Hindlimb muscle (tissue), 1 donor: ENCODE measurements around the gene GLT6D1. TPM values are rescaled to one million over a fixed set of nuclear protein-coding genes. Genes with fewer than 3 reads are reported as not detected.

Source experiments
- DNase-seq: peaks from one replicate; pipeline ENCODE4 v3.0.0-alpha.2; 2013
- polyA plus RNA-seq: library from polyadenylated mRNA; unstranded; fragments of 120-200 nt; gene quantifications from one replicate; pipeline ENCODE4 v1.2.1, GENCODE V29; 2013; ENCODE audit not compliant: insufficient read length

GLT6D1 gene
- polyA plus RNA-seq, 1 donor, result not detected

GRCh38 chr9:135622415-135623020 is 16.8 kb downstream of the GLT6D1 start:
- no peak for DNase-seq

DNA sequence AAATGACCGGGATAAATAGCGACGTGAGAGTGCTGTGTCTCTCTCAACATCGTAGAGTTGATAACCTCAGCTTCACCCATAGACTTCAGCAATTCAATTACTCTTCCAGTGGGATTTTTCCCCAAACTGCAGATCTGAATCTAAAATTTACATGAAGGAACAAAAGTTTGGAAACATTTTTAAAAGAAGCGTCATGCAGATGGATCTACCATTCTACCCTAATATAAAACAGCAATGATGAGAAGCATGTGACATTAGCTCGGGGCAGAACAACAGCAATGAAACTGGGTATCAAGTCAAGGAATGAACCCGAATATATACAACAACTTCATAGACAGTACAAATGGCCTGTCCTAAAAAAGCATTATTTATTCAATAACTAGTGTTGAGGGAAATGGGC is 18.8 kb downstream of the GLT6D1 start:
- DNase-seq, result no peak

GRCh38 chr9:135619599-135619886 is 19.8 kb downstream of the GLT6D1 start:
- DNase-seq, result no peak

- no peak for DNase-seq
Observed at GRCh38 chr9:135618866-135619598, 20.3 kb downstream of the GLT6D1 start.

DNA sequence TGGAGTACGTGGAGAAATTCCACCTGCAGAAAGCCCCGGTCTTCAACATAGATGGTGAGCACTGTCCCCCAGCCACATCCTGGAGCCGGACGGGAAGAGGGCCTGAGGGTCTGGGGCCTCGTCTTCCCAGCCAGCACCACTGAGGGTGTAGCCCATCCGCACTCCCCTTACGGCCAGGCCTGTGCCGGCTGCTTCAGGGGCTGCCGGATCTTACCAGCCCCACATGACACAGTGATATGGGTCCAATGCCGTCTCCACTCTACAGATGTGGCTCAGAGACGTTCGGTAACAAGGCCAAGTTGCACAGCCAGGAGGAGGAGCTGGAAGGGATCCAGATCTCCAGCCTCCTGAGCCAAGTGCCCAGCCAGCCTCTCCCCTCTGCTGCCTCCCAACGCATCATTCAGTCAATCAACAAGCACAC is 21.3 kb downstream of the GLT6D1 start:
- no peak for DNase-seq

DNA sequence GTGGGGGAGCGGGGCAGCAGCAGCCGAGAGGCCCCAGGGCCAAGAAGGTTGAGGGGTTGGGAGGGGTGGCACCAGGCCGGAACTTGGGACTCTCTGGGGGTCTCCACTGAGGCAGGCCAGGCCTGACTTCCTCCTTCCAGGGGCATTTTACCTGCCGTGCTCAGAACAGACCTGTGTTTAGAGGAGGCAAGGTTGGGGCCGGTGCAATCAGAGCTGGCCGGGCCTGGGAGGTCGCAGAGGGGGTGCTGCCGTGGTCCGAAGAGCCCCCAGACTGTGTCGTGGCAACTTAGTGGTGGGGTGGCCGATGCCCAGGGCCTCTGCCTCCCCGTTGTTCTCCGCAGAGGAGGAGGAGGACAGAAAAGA is 21.8 kb downstream of the GLT6D1 start:
- DNase-seq, result no peak

GRCh38 chr9:135616619-135617537 is 22.5 kb downstream of the GLT6D1 start:
- DNase-seq, result no peak

DNA sequence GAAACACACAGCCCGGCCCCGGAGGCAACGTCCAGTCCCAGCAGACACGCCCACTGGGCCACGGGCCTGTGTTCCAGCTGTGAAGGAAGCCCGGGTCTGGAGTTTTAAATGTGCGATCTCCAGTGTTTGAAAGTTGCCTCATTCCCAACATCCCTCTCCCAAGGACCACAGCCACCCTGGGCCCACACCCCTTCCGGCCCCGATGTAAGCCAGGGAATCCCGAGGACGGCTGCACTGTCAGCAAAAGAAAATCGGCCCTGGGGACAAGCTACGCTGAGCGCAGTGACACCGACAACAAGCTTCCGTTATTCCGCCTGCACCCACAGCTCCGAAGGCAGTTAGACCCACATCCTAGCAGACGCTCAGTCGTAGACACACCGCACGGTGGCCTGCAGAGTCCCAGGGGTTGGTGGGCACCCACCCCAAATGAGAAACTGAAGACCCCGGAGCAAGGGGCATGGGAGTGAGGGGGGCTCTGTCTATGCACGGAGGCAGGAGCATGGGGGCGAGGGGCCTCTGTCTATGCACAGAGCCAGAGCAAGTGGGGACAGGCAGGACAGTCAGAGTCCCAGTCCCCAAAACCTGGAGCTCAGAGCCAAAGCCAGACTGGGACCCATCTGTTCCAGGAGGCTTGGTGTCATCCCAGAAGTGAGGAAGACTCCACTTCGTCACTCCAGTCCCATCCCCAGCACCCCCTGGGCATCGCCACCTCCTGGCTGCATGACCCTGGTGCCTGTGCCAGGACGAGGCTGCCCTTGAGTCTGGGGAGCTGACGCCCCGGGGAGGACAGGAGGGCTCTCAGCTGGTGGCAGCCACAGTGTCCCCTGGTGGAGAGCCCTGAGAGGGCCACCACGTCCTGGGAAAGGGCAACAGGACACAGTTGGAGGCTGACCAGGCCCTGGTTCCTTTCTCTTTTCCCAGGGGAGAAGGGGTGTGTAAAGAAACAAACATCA is 23.4 kb downstream of the GLT6D1 start:
- DNase-seq, result no peak

DNA sequence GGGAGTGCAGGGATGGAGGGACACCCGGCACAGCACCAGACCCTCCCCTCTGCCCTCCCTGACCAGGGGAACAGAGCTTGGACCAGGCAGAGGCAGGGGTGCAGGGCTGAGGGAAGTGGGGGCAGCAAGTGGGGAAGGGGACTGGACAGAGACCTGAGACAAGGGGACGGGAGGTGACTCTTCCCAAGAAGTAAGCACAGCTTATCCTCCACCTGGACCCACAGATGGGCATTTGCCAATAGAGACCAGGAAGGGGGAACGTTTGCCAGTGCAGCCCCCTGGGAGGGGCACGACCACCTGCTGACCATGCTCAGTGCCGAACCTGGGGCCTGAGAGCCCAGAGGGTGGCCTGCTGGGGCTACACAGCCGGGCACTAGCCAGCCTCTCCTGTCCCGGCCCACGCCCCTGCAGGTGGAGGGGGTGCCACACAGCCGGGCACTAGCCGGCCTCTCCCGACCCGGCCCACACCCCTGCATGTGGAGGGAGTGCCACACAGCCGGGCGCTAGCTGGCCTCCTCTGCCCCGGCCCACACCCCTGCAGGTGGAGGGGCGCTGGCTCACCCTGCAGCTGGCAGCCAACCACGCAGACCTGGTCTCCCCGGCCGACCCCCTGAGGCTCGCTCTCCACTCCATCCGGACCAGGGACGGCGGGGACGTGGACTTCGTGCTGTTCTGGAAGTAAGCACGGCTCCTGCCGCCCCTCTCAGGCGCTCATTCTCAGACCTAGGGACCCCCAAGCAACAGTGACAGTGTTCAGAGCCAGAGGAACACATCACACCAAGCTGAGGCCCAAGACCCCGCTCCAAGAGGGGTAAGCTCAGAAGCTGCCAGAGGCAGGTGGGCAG is 24.3 kb downstream of the GLT6D1 start:
- no peak for DNase-seq

- DNase-seq, result no peak
Observed at GRCh38 chr9:135613946-135614805, 25.2 kb downstream of the GLT6D1 start.

- DNase-seq, result no peak
Observed at GRCh38 chr9:135612981-135613910, 26.1 kb downstream of the GLT6D1 start.

- DNase-seq, result no peak
Observed at GRCh38 chr9:135612437-135612836, 26.9 kb downstream of the GLT6D1 start.

DNA sequence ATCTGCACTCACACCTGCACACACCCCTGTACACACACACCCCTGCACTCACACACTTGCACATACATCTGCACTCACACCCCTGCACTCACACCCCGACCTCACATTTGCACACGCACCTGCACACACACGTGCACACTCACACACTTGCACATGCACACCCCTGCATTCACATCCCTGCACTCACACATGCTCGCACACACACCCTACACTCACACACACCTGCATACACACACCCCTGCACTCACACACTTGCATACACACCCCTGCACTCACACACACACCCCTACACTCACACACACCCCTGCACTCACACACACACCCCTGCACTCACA is 27.5 kb downstream of the GLT6D1 start:
- DNase-seq, result no peak

DNA sequence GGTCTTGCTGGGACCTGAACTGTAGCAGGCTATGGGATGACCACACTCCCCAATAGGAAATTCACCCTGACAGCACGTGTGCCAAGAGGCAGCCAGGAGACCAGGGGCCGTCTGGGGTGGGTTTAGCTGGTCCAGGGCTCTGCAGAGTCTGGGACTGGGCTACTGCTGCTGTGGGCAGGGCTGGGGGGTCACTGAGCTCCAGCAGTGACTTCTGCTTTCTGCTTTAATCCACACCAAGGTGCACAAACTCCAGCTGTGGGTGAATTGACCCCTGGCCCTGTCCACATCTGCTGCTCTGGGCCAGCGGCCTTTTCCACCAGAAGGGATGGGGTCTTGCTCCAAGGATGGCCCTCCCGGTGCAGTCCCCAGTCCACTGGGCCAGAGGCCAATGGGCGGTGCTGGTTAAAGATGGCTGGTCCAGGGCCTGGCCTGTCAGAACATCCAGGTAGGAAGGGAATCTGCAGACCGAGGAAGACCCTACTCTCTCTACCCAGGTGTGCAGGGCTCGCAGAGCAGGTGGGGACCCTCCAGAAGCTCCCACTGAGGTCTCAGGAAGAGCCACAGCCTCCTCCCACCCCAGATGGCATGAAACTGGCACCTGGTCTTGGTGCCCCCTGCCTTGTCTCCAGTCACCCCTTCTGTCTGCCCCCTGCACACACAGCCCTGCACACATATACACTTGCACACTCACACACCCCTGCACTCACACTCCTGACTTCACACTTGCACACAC is 28.0 kb downstream of the GLT6D1 start:
- DNase-seq, result no peak

- DNase-seq, result no peak
Observed at GRCh38 chr9:135610290-135611141, 28.8 kb downstream of the GLT6D1 start.

DNA sequence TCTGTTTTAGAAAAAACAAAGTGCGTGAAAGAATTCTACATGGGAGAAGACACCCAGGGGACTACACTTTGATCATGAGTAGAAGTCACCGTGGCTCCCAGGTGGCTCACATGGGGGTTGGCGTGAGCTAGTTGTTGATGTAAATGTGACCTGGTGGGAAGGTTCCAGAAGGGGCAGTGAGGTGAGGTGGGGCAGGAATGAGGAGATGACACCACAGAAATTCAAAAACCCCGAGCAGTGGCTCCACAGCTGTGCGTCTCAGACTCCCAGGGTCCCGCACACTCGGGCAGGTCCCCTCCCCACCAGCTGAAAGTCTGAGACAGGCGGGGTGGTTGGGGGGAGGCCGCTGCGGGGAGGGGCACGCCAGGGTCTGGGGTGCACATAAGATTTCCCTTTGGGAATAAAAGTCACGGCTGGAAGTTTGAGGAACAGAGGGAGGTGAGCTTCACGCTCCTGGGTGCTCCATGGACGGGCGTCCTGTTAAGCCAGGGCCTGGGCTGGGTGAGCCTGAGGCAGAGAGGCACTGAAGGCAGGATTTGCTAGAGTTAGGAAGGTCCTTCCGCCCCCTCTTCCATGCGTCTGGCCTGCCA is 29.9 kb downstream of the GLT6D1 start:
- DNase-seq, result no peak

GRCh38 chr9:135608999-135609317 is 30.4 kb downstream of the GLT6D1 start:
- DNase-seq, result no peak
